HUES6 (cell line): ENCODE results near the gene HMGCL.
"Not testable (repeated sequence)": the region's sequence is repeated elsewhere in the genome, so short reads cannot be mapped to it uniquely, and the experiment has no call there.

ENCODE experiments used
- H3K27ac ChIP-seq: 2 replicates; pipeline ENCODE4 v1.7.0; 2013; ENCODE audit warnings: low read depth, mild to moderate bottlenecking, low read length, inconsistent platforms
- H3K27me3 ChIP-seq: 2 replicates; pipeline ENCODE4 v1.6.1; 2013; ENCODE audit warnings: low read length; ENCODE audit not compliant: control insufficient read depth, insufficient read depth
- H3K36me3 ChIP-seq: 2 replicates; pipeline ENCODE4 v1.6.1; 2013; ENCODE audit warnings: low read length; ENCODE audit not compliant: control insufficient read depth, insufficient read depth
- H3K4me1 ChIP-seq: 2 replicates; pipeline ENCODE4 v1.6.1; 2013; ENCODE audit warnings: low read length; ENCODE audit not compliant: control insufficient read depth, insufficient read depth
- H3K4me3 ChIP-seq: 2 replicates; pipeline ENCODE4 v1.5.1; 2013; ENCODE audit warnings: low read depth, low read length
- H3K9ac ChIP-seq: one replicate; pipeline ENCODE4 v1.6.1; 2013; ENCODE audit warnings: mild to moderate bottlenecking, low read length
- H3K9me3 ChIP-seq: 2 replicates; pipeline ENCODE4 v1.6.1; 2013; ENCODE audit warnings: low read depth, low read length; ENCODE audit not compliant: control insufficient read depth, insufficient read depth

The HMGCL gene

DNA sequence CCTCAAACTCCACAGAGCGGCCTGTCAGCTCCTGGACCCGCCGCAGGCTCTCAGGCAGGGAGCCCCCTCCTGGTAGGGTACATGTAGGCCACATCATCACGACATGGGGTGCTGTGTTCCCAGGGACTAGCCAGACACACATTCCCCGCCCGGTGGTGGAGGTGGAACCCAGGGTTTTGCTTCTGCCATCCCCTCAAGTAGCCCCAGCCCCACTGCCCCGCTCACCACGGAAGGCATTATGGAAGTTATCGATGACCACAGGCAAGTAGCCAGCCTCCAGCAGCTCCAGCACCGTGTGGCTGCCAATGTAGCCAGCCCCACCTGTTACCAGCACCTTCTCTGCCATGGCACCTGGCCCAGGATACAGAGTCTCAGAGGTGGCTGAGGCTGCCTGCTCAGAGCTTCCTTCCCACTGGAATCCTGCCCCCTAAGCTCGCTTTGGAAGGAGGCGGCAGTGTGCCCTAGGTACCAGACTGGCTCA, 26.5 kb downstream of the HMGCL start:
- Histone ChIP-seq H3K36me3 (peaks cover 43% of the 10 kb centered on the region), H3K4me3 (peak overlapping the region; percentile 74; the same call in 1 of the 2 replicates), H3K27ac (no peak overlapping the region; the same call in 1 of the 2 replicates), H3K27me3 (peaks cover 8% of the 10 kb centered on the region; the same call in 1 of the 2 replicates), H3K4me1 (peaks cover 7% of the 10 kb centered on the region), H3K9ac (peak overlapping the region; percentile 90), H3K9me3 (no peaks in the 10 kb centered on the region)

DNA sequence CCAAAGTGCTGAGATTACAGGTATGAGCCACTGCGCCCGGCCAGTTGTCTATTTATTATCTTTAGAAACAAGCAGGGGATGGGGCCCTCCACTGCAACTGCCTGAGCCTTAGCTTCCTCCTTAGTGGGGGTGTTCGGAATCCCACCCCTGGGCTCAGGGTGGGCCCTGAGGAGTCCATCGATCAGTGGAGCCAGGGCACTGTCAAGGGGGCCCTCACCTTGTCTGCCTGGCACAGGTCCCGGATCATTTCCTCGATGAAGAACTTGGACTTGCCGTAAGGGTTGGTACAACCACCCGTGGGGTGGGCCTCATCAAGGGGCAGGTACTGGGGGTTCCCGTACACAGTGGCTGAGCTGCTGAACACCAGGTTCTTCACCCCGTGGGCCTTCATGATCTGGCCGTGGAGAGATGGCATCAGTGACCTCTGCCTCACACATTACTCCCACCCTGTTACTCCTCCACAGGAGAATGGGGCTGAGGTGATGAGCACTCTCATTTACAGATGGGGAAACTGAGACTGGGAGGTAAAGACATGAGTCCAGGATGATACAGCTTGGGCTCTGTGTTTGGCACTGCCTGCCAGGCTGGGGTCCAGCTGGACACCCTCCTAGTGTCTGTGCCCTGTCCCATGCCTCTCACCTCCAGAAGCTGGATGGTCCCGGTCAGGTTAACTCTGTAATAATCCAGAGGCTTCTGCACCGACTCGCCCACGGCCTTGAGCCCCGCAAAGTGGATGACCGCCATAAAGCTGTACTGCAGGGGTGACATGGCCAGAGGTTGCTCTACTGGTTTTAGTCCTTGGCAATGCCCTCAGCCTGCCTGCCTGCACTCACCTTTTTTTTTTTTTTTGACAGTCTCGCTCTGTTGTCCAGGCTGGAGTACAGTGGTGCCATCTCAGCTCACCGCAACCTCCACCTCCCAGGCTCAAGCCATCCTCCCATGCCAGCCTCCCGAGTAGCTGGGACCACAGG, 27.5 kb downstream of the HMGCL start:
- Histone ChIP-seq H3K4me3 (no peak overlapping the region), H3K27me3 (peaks cover 8% of the 10 kb centered on the region; the same call in 1 of the 2 replicates), H3K9ac (no peak overlapping the region), H3K4me1 (peaks cover 7% of the 10 kb centered on the region), H3K9me3 (no peaks in the 10 kb centered on the region), H3K27ac (no peak overlapping the region), H3K36me3 (peaks cover 51% of the 10 kb centered on the region)

DNA sequence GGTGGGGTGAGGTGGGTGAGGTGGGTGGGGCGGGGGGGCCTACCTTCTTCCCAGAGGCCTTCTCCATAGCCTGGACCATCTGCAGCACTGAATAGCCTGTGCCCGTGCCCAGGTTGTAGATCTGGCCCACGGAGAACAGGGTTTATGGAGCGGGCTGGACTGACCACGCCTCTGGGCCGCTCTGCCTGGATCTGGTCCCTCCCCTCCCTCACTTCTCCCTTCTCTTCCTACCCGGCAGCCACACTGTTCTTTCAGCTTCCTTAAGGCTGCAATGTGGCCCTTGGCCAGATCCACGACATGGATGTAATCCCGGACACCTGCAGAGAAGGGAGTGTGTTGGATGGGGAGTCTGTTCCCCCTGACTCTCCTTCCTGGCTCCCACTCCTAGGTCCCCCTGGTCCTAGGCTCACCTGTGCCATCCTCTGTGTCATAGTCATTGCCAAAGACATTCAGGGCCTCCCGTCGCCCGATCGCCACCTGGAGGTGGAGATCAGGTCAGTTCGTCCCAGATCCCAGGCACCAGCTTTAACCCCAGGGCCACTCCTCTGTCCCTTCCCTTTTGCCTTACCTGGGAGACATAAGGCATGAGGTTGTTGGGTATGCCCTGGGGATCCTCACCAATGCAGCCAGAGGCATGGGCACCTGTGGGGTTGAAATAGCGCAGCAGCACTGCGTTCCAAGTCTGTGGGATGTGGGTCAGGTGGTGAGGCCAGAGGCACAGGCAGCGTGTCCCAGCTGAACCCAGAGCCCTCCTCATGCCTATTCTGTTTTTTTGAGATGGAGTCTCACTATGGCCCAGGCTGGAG, 28.6 kb downstream of the HMGCL start:
- H3K36me3 ChIP-seq: peaks cover 51% of the 10 kb centered on the region
- no peak overlapping the region for H3K27ac ChIP-seq
- H3K9ac ChIP-seq: no peak overlapping the region
- H3K27me3 ChIP-seq: peaks cover 2% of the 10 kb centered on the region; the same call in 1 of the 2 replicates
- no peaks in the 10 kb centered on the region for H3K9me3 ChIP-seq
- no peak overlapping the region for H3K4me3 ChIP-seq
- peaks cover 12% of the 10 kb centered on the region for H3K4me1 ChIP-seq

GRCh38 chr1:23795676-23796465, 29.4 kb downstream of the HMGCL start:
- Histone ChIP-seq H3K36me3 (peaks cover 51% of the 10 kb centered on the region), H3K4me3 (no peak overlapping the region), H3K9ac (no peak overlapping the region), H3K27ac (no peak overlapping the region), H3K27me3 (no peaks in the 10 kb centered on the region), H3K9me3 (no peaks in the 10 kb centered on the region), H3K4me1 (peaks cover 12% of the 10 kb centered on the region)

GRCh38 chr1:23794732-23795182, 30.5 kb downstream of the HMGCL start:
- Histone ChIP-seq H3K4me1 (peaks cover 19% of the 10 kb centered on the region), H3K36me3 (peaks cover 51% of the 10 kb centered on the region)
- H3K9me3 ChIP-seq, H3K27ac ChIP-seq, H3K9ac ChIP-seq, H3K4me3 ChIP-seq, H3K27me3 ChIP-seq: not testable (repeated sequence)

DNA sequence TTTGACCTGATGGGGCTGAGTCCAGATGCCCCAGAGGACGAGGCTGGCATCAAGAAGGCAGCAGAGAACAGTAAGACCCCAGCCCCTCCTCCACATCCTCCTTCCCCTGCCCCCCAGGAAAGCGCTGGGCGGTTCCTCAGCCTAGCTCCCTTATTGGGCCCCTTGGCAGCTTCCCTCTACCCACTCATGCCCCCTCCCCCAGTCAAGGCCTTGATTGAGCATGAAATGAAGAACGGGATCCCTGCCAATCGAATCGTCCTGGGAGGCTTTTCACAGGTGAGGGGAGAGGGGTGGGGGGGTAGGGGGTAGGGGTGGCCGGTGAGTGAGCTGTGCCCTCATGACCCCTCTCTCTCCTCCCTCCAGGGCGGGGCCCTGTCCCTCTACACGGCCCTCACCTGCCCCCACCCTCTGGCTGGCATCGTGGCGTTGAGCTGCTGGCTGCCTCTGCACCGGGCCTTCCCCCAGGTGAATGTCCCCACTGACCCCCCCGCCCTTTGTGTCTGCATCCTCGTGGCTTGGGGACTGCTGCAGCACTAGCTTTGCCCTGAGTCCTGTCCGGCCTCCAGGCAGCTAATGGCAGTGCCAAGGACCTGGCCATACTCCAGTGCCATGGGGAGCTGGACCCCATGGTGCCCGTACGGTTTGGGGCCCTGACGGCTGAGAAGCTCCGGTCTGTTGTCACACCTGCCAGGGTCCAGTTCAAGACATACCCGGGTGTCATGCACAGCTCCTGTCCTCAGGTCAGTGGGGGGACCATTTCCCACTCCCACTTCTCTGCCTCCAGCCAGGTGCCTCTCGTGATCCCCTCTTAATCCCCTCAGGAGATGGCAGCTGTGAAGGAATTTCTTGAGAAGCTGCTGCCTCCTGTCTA, 31.1 kb downstream of the HMGCL start:
- Histone ChIP-seq H3K9ac (no peak overlapping the region), H3K4me1 (peaks cover 19% of the 10 kb centered on the region), H3K27me3 (no peaks in the 10 kb centered on the region), H3K9me3 (no peaks in the 10 kb centered on the region), H3K4me3 (no peak overlapping the region), H3K27ac (no peak overlapping the region), H3K36me3 (peaks cover 51% of the 10 kb centered on the region)

DNA sequence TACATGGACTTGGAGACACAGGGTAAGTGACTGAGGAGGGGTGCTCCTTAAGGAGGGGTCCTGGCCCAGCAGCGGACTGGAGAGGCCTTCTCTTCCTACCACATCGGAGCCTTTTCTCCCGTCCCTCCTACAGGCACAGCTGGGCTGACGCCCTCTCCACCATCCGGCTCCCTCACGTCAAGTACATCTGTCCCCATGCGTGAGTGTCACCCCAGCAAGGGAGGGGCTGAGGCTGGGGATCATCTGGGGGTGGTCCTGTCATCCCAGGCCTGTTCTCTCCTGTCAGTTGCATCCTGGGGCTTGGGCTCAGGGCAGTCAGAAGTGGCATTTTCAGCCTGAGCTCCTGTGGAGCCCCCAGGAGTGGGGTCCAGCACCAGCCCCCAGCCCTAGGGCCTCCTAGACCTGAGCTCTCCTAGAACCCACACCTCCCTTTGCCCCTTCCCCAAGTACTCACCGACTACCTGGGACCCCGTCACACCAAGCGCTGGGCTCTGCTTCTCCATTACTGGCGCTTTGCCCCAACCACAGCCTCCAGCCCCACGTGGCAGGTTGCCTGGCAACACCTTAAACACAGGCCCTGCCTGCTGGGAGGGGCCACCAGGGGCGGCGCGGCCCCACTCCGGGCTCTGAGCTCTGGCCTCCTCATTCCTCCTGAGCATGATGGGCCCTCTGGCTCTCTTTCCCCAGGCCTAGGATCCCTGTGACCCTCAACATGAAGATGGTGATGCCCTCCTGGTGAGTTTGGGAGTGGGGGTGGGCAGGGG, 32.0 kb downstream of the HMGCL start:
- Histone ChIP-seq H3K9me3 (no peaks in the 10 kb centered on the region), H3K27me3 (no peaks in the 10 kb centered on the region), H3K27ac (no peak overlapping the region), H3K9ac (no peak overlapping the region), H3K36me3 (peaks cover 50% of the 10 kb centered on the region), H3K4me3 (no peak overlapping the region), H3K4me1 (peaks cover 15% of the 10 kb centered on the region)

DNA sequence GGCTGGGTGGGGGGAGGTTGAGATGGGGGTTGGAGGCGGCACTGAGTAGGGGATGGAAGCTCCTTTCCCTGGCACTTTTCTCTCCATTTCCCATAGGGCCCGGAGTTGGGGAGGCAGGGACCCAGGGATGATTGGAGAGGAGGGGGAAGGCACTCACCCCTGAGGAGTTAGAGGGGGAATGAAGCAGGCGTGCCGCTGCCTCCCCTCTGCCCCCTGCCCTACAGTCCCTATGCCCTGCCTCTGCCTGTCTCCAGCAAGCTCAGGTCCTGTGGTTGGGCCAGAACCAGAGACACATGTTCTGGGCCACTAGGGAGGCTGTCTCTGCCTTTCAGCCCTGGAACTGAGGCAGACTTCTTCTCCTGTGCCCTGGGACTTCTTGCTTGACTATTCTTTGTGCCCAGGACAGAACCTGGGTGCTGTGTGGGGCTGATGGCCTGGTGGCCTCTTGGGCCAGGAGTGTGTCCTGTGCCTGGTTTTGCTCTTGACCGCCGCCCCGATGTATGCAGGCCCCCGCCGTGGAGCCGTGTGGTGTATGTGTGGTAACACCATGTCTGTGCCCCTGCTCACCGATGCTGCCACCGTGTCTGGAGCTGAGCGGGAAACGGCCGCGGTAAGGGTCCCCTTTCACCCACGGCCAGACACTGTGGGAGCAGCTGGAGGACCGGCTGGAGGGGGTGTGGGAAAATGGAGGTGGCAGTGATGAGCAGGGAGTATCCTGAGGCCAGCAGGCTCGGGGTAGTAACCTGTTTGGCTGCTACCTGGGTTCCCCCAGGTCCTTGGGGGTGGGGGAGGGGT, 32.9 kb downstream of the HMGCL start:
- Histone ChIP-seq H3K27me3 (no peaks in the 10 kb centered on the region), H3K9ac (peak overlapping the region; percentile 64), H3K36me3 (peaks cover 50% of the 10 kb centered on the region), H3K27ac (no peak overlapping the region), H3K9me3 (no peaks in the 10 kb centered on the region), H3K4me3 (peak overlapping the region; percentile 83), H3K4me1 (peaks cover 15% of the 10 kb centered on the region)

DNA sequence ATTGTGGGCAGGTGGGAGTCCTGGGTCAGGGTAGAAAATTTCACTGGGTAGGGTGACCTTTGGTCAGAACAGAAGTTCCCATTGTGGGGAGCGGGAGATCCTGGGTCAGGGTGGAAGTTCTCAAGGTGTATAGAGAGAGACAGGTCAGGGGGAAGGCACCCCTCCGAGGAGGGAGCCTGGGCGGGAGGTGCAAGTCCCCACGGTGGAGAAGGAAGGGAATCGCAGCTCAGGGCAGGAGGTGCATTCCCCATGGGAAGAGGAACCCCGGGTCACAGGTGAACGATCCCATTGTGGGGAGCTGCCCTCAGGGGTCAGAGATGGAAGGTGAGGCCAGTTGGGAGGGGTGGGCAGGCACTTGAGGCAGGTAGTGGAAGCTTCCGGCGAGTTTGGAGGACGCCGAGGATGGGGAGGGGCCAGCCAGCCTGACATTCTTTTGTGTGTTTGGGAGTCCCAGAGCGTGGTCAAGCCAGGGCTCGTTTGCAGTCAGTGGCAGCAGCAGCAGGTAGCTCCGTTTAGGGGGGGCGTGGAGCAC, 33.6 kb downstream of the HMGCL start:
- 0 out of 2 replicates have a peak overlapping the region, but pooled peaks have one; percentile 6 for H3K27ac ChIP-seq
- peak overlapping the region; percentile 83 for H3K4me3 ChIP-seq
- H3K27me3 ChIP-seq: no peaks in the 10 kb centered on the region
- peaks cover 49% of the 10 kb centered on the region for H3K36me3 ChIP-seq
- no peaks in the 10 kb centered on the region for H3K9me3 ChIP-seq
- H3K9ac ChIP-seq: peak overlapping the region; percentile 77
- H3K4me1 ChIP-seq: peaks cover 15% of the 10 kb centered on the region
